Uterus (tissue), 4 donors: ENCODE results near the gene ZNF329. TPM values are rescaled to one million over a fixed set of nuclear protein-coding genes. Genes with fewer than 3 reads are reported as not detected.

Source experiments
- DNase-seq, 2 donors: peaks; one replicate each; pipeline ENCODE4 v3.0.0-alpha.2; 2019 to 2020
- H3K27ac ChIP-seq, 2 donors: fragments of 200-600 bp; sonication (generic); 1 replicate in 1 of 2; 2 replicates in 1 of 2; pipeline ENCODE4 v1.5.1; 2016 to 2018
- H3K27me3 ChIP-seq, 2 donors: fragments of 200-600 bp; sonication (generic); one replicate each; pipeline ENCODE4 v1.5.1; 2018 to 2019; ENCODE audit warnings: control low read depth in 1 of 2
- H3K36me3 ChIP-seq, 2 donors: fragments of 200-600 bp; sonication (generic); one replicate each; pipeline ENCODE4 v1.5.1; 2019; ENCODE audit warnings: control low read depth in 1 of 2
- H3K4me1 ChIP-seq, 2 donors: fragments of 200-600 bp; sonication (generic); one replicate each; pipeline ENCODE4 v1.5.1; 2018 to 2019; ENCODE audit warnings: control low read depth in 1 of 2
- H3K4me3 ChIP-seq, 2 donors: fragments of 200-600 bp; sonication (generic); 1 replicate in 1 of 2; 2 replicates in 1 of 2; pipeline ENCODE4 v1.5.1; 2018 to 2019; ENCODE audit warnings: mild to moderate bottlenecking in 1 of 2
- H3K9me3 ChIP-seq, 2 donors: fragments of 200-600 bp; sonication (generic); one replicate each; pipeline ENCODE4 v1.5.1; 2019; ENCODE audit warnings: control low read depth in 1 of 2
- CTCF ChIP-seq, 4 experiments: fragments of 200-600 bp in 2 of 4; fragments of 450-650 bp in 2 of 4; sonication (generic) in 2 of 4; IDR thresholded peaks; one replicate each; pipeline ENCODE4 v1.5.1; 2016 to 2019; ENCODE audit warnings: antibody characterized with exemption in 4 of 4, mild to moderate bottlenecking in 2 of 4, moderate library complexity in 1 of 4
- POLR2A ChIP-seq, 2 donors: fragments of 450-650 bp; IDR thresholded peaks; one replicate each; pipeline ENCODE4 v1.6.1; 2016; ENCODE audit warnings: antibody characterized with exemption in 2 of 2, mild to moderate bottlenecking in 1 of 2, moderate library complexity in 1 of 2
- intact Hi-C: fragments of 100-400 bp; cut with DNase I; formaldehyde crosslinking; loops from one replicate; pipeline ENCODE4 v1.15.1; 2023; ENCODE audit warnings: low total_unique reads
- total RNA-seq, 4 donors: library from RNA; depleted of rRNA in 3 of 4; stranded (reverse); fragments of >200 nt in 3 of 4; gene quantifications; one replicate each; pipeline versions ENCODE4 v1.1.0 to v1.2.4, GENCODE V29; 2014 to 2023
- donor health status: DM: yes; HTN: yes; CAD: no.

The ZNF329 gene
- total RNA-seq, 4 donors from 2014 or later = 2.6 to 29.7 (median 13.3) TPM

DNA sequence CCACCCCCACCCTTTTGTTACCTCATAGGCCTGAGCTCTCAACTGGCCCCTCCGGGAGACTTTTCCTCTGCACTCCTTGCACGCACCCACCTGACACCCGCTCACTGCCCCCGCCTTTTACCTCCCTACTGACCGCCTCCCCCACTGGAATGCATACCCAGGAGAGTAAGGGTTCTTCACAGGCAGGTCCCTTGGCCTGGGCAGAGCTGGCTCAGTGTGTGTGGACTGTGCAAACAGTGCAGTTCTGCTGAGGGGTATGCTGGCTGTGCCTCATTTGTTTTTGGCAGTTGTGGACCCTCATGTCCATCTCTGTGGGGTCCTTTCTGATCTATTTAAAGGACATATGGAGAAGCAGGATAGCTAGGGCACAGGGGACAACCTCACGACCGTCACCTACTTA lies 57.5 kb downstream of the ZNF329 start:
- peaks cover 0 to 3% of the 10 kb centered on the region in 2 donors for H3K4me1 ChIP-seq
- H3K36me3 ChIP-seq = no peaks in the 10 kb centered on the region
- no peaks in the 10 kb centered on the region for H3K27me3 ChIP-seq
- DNase-seq = no peak
- H3K27ac ChIP-seq = no peak overlapping the region
- H3K9me3 ChIP-seq = peaks cover 0 to 5% of the 10 kb centered on the region in 2 donors
- intact Hi-C loops = no loop called here
- no peak for TF ChIP-seq CTCF (IDR thresholded peaks at IDR 0.05)
- TF ChIP-seq POLR2A (IDR thresholded peaks at IDR 0.05) = no peak
- no peak overlapping the region for H3K4me3 ChIP-seq

DNA sequence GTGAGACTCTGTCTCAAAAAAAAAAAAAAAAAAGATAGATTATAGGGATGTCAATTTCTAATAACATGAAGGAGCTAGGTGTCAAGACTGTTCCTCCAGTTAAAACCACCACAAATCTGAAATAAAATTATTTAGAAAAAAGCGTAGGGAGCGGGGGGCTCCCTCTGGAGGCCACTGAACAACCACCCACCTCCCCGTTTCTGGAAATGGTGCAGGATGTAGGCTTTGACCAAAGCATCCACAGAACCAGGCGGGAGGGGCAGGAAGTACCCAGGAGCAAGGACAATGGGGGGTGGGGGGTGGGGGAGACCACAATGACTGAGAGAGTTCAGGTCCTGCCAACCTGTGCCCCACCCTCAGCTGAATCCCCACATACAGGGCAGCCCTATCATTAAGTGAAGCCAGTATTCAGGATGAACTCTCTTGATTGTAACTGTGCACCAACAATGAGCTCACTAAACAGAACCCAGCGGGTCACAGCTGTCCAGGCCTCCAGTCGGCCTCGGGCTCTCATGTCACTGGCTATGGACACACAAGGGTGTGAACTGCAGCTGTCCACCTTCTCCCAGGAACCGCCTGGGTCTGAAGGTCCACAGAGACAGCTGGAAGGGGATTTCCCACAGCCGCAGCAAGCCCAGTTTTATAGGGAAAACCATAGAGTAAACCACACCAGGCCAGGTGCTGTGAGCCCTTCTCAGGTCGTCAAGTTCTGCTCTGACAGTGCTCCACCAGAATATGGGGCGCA lies 59.2 kb downstream of the ZNF329 start:
- Histone ChIP-seq H3K4me3 (no peak overlapping the region), H3K36me3 (no peaks in the 10 kb centered on the region), H3K9me3 (peaks cover 0 to 5% of the 10 kb centered on the region in 2 donors), H3K4me1 (no peaks in the 10 kb centered on the region), H3K27me3 (no peaks in the 10 kb centered on the region), H3K27ac (no peak overlapping the region)
- intact Hi-C loops = no loop called here
- no peak for TF ChIP-seq POLR2A (IDR thresholded peaks at IDR 0.05)
- no peak for TF ChIP-seq CTCF (IDR thresholded peaks at IDR 0.05)
- DNase-seq = no peak

DNA sequence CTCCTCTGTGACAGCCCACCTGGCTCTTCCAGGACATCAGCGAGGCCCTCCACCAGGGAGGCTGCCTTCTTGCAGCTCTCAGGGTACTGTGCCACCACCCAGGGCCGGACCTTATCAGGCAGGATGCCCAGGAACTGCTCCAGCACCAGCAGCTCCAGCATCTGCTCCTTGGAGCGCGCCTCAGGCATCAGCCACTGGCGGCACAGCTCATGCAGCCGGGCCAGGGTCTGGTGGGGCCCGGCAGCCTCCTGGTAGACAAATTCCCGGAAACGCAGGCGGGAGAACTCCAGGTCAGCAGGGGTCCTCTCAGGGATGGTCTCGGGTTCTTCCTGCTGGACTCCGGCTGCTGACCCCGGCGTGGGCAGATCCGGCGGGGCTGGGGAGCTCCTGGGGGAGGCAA lies 60.7 kb downstream of the ZNF329 start:
- H3K9me3 ChIP-seq = peaks cover 0 to 8% of the 10 kb centered on the region in 2 donors

GRCh38 chr19:58088521-58089052 lies 62.0 kb downstream of the ZNF329 start:
- no peak overlapping the region for H3K27ac ChIP-seq
- intact Hi-C loops = no loop called here
- no peaks in the 10 kb centered on the region for H3K4me1 ChIP-seq
- no peaks in the 10 kb centered on the region for H3K36me3 ChIP-seq
- DNase-seq = no peak
- no peak overlapping the region for H3K4me3 ChIP-seq
- peaks cover 0 to 21% of the 10 kb centered on the region in 2 donors for H3K9me3 ChIP-seq
- TF ChIP-seq CTCF (IDR thresholded peaks at IDR 0.05) (no peak), POLR2A (IDR thresholded peaks at IDR 0.05) (no peak)
- H3K27me3 ChIP-seq = no peaks in the 10 kb centered on the region

More for the DNA sequence above, 60.7 kb downstream of the ZNF329 start:
- Histone ChIP-seq H3K27ac (no peak overlapping the region), H3K4me3 (no peak overlapping the region), H3K36me3 (no peaks in the 10 kb centered on the region), H3K27me3 (no peaks in the 10 kb centered on the region), H3K4me1 (no peaks in the 10 kb centered on the region)
- TF ChIP-seq CTCF (IDR thresholded peaks at IDR 0.05) = no peak
- no peak for TF ChIP-seq POLR2A (IDR thresholded peaks at IDR 0.05)
- intact Hi-C loops = no loop called here
- no peak for DNase-seq
